Measurements from ENCODE around the gene VEPH1.
A peak's percentile ranks its signal among the peaks of the same experiment; 100 is the strongest.

VEPH1 gene

GRCh38 chr3:157542711-157543500, 39.7 kb upstream of the VEPH1 start:
- ATAC-seq (ENCODE audit: low read depth), result peak; percentile 82

GRCh38 chr3:157541506-157542236, 38.5 kb upstream of the VEPH1 start:
- H3K36me3 ChIP-seq (ENCODE audit: low read depth), result no peaks in the 10 kb centered on the region

More at GRCh38 chr3:157542711-157543500, 39.7 kb upstream of the VEPH1 start:
- no peaks in the 10 kb centered on the region for H3K9me3 ChIP-seq (ENCODE audit: severe bottlenecking)
- peak overlapping the region; percentile 19 for H3K4me3 ChIP-seq (ENCODE audit: severe bottlenecking)
- peaks cover under 1% of the 10 kb centered on the region for H3K27me3 ChIP-seq (ENCODE audit: insufficient read depth, poor library complexity, severe bottlenecking)
- DNase-seq (ENCODE audit: low spot score), result no peak
- no peaks in the 10 kb centered on the region for H3K36me3 ChIP-seq (ENCODE audit: low read depth)
- TF ChIP-seq CTCF (IDR thresholded peaks at IDR 0.05; ENCODE audit: poor library complexity, severe bottlenecking), result no peak
- H3K4me1 ChIP-seq (ENCODE audit: insufficient read depth, poor library complexity, severe bottlenecking), result no peaks in the 10 kb centered on the region
- H3K27ac ChIP-seq (ENCODE audit: poor library complexity, severe bottlenecking), result no peak overlapping the region

GRCh38 chr3:157540656-157541055, 37.4 kb upstream of the VEPH1 start:
- Histone ChIP-seq H3K27me3 (ENCODE audit: insufficient read depth, poor library complexity, severe bottlenecking) (no peaks in the 10 kb centered on the region), H3K4me3 (ENCODE audit: severe bottlenecking) (no peak overlapping the region), H3K9me3 (ENCODE audit: severe bottlenecking) (no peaks in the 10 kb centered on the region), H3K27ac (ENCODE audit: poor library complexity, severe bottlenecking) (no peak overlapping the region), H3K36me3 (ENCODE audit: low read depth) (no peaks in the 10 kb centered on the region), H3K4me1 (ENCODE audit: insufficient read depth, poor library complexity, severe bottlenecking) (no peaks in the 10 kb centered on the region)
- DNase-seq (ENCODE audit: low spot score) (no peak), ATAC-seq (ENCODE audit: low read depth) (no peak)
- TF ChIP-seq CTCF (IDR thresholded peaks at IDR 0.05; ENCODE audit: poor library complexity, severe bottlenecking), result no peak

More at GRCh38 chr3:157541506-157542236, 38.5 kb upstream of the VEPH1 start:
- no peaks in the 10 kb centered on the region for H3K27me3 ChIP-seq (ENCODE audit: insufficient read depth, poor library complexity, severe bottlenecking)
- DNase-seq (ENCODE audit: low spot score), result no peak
- no peak overlapping the region for H3K27ac ChIP-seq (ENCODE audit: poor library complexity, severe bottlenecking)
- no peaks in the 10 kb centered on the region for H3K4me1 ChIP-seq (ENCODE audit: insufficient read depth, poor library complexity, severe bottlenecking)
- H3K4me3 ChIP-seq (ENCODE audit: severe bottlenecking), result no peak overlapping the region
- no peaks in the 10 kb centered on the region for H3K9me3 ChIP-seq (ENCODE audit: severe bottlenecking)
- no peak for TF ChIP-seq CTCF (IDR thresholded peaks at IDR 0.05; ENCODE audit: poor library complexity, severe bottlenecking)
- ATAC-seq (ENCODE audit: low read depth), result no peak

GRCh38 chr3:157535667-157536066, 32.5 kb upstream of the VEPH1 start:
- Histone ChIP-seq H3K4me3 (ENCODE audit: severe bottlenecking) (no peak overlapping the region), H3K9me3 (ENCODE audit: severe bottlenecking) (no peaks in the 10 kb centered on the region), H3K36me3 (ENCODE audit: low read depth) (no peaks in the 10 kb centered on the region), H3K27me3 (ENCODE audit: insufficient read depth, poor library complexity, severe bottlenecking) (no peaks in the 10 kb centered on the region), H3K4me1 (ENCODE audit: insufficient read depth, poor library complexity, severe bottlenecking) (peaks cover 3% of the 10 kb centered on the region), H3K27ac (ENCODE audit: poor library complexity, severe bottlenecking) (no peak overlapping the region)
- ATAC-seq (ENCODE audit: low read depth), result no peak
- DNase-seq (ENCODE audit: low spot score), result no peak
- TF ChIP-seq CTCF (IDR thresholded peaks at IDR 0.05; ENCODE audit: poor library complexity, severe bottlenecking), result no peak

Measured in RWPE2 (cell line).